GM21381 (cell line): Measurements from ENCODE around the gene PLSCR2.
"Not testable (repeated sequence)": the region's sequence is repeated elsewhere in the genome, so short reads cannot be mapped to it uniquely, and the experiment has no call there.

Source experiments
- ATAC-seq: cut with Tn5 transposase; IDR thresholded peaks from one replicate; pipeline ENCODE4 v1.9.1; 2021; ENCODE audit warnings: mild to moderate bottlenecking, moderate library complexity; ENCODE audit not compliant: unreplicated experiment

The PLSCR2 gene

DNA sequence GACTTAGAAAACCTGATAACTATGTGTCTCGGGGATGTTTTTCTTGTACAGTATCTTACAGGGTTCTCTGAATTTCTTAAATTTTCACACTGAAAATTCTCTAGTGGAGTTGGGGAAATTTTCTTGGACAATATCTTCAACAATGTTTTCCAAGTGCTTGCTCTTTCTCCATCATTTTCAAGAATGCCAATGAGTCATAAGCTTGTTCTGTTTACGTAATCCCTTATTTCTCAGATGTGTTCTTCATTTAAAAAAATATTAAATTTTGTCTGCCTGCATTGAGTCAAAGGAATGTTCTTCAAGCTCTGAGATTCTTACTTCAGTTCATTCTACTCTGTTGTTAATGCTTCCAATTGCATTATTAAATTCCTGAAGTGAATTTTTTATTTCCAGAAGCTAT lies 21.9 kb upstream of the PLSCR2 start:
- ATAC-seq = no peak

GRCh38 chr3:146485297-146485696 lies 15.9 kb upstream of the PLSCR2 start:
- no peak for ATAC-seq

DNA sequence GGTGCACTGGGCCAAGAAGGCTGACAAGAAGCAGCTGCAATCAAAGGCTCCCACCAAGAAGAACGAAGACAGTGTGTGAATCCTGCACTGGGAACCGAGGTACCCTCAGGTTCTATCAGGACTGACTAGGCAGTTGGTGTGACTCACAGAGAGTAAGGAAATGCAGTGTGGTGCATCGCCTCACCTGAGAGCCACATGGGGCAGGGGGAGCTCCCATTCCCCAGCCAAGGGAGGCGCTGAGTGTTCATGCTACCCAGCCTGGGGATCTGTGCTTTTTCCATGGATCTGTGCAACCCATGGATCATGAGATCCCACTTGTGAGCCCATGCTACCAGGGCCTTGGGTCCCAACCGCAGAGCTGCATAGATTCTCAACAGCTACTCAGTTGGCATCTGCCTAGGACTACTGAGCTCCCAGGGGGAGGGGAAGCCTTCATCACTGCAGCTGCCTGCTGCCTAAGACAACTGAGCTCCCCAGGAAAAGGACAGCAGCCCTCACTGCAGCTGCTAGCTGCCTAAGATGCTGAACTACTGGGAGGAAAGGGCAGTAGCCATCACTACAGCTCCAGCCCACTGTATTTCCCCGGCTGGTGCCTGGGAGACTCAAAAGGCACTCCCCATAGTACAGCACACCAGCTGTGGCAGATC lies 6.9 kb upstream of the PLSCR2 start:
- no peak for ATAC-seq

DNA sequence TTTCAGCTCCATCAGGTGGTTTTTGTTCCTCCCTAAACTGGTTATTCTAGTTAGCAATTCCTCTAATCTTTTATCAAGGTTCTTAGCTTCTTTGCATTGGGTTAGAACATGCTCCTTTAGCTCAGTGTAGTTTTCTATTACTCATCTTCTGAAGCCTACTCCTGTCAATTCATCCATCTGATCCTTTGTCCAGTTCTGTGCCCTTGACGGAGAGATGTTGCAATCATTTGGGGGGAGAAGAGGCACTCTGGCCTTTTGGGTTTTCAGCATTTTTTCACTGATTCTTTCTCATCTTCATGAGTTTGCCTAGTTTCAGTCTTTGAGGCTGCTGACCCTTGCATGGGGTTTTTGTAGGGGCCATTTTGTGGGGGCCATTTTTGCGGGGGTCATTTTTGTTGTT lies 5.6 kb upstream of the PLSCR2 start:
- not testable (repeated sequence) for ATAC-seq

- no peak for ATAC-seq
Observed at GRCh38 chr3:146473726-146474125, 4.4 kb upstream of the PLSCR2 start.

DNA sequence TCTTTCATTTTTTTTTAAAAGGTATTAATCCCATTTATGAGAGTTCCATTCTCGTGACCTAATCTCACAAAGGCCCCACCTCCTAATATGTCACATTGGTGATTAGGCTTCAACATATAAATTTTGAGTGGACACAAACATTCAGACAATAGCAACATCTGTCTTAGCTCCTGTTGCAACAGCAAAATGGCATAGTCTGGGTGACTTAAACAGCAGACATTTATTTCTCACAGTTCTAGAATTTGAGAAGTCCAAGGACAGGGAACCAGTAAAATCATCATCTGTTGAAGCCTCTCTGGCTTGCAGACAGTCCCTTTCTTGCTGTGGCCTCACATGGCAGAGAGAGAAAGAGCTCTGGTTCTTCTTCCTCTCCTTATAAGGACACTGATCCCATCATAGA lies 3.2 kb upstream of the PLSCR2 start:
- ATAC-seq = no peak

GRCh38 chr3:146471012-146471411 lies 1.7 kb upstream of the PLSCR2 start:
- no peak for ATAC-seq

GRCh38 chr3:146470425-146470990 lies 1.1 kb upstream of the PLSCR2 start:
- no peak for ATAC-seq

- no peak for ATAC-seq
Observed at GRCh38 chr3:146468671-146469149, 651 bp downstream of the PLSCR2 start.

GRCh38 chr3:146468234-146468633 lies 1.1 kb downstream of the PLSCR2 start:
- ATAC-seq = no peak

DNA sequence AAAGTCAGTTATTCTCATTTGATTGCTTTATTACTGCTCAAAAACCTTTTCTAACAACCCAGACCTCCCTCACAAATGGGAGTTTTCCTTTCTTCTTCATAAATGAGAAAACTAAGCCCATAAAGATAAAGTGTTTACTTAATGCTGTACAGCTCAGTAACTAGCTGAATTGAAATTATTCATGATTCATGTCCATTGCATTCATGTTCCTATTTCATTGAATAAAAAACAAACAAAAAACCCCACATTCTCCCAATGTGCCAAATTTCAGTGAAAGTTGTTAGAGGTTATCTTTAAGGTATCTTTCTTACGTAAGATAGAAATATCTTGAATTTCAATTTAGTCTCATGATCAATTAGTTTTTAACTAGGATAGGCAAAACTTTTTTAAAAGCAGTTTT lies 2.8 kb downstream of the PLSCR2 start:
- ATAC-seq = no peak

DNA sequence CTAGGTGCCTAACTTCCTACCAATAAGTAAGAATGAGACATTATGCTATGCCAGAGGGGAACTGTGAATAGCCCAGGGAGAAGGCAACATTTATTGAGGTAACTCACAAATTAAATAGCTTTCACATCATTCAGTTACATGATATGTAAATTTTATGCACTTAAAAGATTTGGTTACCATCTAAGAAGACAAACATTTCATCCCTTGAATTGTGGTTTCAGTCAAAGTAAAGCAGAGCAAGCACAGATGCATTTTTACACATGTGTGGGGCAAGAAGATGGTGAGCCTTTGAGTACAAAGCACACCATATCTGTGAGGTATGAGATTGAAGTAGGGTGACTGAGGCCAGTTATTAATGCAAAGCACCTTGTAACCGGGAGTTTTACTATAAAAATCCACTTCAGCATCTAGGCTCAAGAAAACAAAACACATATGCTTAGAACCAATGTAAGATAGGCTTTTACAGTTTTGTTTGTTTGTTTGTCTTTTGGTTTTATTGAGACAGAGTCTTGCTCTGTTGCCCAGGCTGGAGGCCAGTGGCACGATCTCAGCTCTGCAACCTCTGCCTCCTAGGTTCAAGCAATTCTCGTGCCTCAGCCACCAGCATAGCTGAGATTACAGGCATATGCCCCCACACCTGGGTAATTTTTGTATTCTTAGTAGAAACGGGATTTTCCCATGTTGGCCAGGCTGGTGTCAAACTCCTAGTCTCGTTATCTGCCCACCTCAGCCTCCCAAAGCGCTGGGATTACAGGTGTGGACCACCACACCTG lies 3.5 kb downstream of the PLSCR2 start:
- ATAC-seq = no peak

DNA sequence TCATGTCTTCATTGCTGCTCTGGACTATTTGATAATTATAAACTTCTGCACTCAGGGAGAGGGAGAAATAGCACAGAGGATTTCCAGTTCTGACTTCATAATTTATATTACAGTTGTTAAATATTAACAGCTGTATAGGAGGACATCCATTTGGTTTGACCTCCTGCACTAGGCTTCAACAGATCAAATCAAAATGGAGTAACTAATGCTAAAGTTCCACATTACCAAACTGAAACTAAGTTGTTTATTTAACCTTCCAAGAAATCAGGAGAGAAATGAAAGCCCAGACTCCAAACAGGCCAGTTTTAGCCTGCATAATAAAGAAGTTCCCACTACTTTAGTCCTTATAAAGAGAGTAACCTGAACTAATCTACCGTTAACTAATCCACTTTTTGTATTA lies 4.6 kb downstream of the PLSCR2 start:
- ATAC-seq = no peak

GRCh38 chr3:146464005-146464595 lies 5.3 kb downstream of the PLSCR2 start:
- ATAC-seq = no peak

DNA sequence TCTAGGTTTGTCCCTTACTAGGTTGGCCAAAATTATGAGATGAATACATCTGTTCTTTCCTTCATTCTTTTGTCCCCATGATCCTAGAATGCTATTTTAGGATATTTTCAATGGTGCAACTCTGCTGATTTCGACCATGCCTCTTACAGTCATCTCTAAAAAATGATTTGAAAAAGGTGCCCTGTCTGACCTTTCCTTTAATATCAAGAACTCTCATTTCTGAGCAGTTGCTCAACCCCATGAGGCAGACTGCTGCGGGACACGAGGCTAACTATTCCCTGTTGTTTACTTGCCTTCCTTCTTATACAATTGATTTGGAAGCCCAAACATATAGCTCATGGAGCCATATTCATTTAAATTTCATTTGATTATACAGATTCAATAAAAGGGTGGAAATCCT lies 14.6 kb downstream of the PLSCR2 start:
- ATAC-seq = no peak

DNA sequence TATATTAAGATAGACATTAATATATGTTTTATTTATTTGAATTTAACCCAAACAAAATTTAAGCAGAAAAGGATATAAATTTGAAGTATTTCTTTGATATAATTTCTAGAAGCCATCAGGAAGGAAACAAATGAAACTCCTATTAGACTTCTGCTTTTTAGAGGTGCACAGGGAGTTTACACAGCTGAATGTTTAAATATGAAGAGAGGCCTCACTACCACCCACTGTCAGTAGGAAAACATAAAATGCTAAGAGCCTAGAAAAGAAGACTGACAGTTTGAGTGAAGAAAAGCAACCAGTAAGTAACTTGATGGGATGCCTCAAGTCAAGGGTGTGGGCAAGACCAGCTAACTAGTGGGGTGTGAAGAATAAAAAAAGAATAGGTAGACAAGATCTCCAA lies 19.7 kb downstream of the PLSCR2 start:
- no peak for ATAC-seq

DNA sequence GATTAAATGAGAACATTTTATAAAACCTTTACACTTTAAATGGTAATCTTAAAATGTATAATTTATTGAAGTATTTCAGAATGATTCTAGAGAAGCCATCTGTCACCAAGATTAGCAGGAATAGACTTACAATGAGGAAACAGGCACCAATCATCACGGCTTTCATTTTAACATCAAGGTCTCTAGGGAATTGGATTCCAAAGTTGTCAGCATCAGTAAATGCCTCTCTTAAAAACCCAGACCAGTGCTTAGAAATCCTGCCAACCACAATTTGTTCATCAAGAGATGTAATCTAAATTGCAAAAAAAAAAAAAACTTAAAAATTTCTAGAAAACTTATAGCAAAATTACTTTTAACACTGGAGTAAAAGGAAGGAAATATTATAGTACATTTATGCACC lies 20.3 kb downstream of the PLSCR2 start:
- no peak for ATAC-seq

DNA sequence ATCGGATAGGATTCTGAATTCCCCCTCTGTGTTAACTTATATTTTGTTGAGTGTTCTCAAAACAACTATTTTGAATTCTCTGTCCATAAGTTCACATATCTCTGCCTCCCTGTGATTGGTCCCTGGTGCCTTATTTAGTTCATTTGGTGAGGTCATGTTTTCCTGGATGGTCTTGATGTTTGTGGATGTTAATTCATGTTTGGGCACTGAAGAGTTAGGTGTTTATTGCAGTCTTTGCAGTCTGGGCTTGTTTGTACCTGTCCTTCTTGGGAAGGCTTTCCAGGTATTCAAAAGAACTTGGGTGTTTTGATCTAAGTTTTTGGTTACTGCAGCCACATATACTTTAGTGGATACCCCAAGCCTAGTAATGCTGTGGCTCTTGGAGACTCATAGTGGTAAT lies 23.3 kb downstream of the PLSCR2 start:
- ATAC-seq = no peak

- not testable (repeated sequence) for ATAC-seq
Observed at GRCh38 chr3:146440310-146440709, 29.1 kb downstream of the PLSCR2 start.

DNA sequence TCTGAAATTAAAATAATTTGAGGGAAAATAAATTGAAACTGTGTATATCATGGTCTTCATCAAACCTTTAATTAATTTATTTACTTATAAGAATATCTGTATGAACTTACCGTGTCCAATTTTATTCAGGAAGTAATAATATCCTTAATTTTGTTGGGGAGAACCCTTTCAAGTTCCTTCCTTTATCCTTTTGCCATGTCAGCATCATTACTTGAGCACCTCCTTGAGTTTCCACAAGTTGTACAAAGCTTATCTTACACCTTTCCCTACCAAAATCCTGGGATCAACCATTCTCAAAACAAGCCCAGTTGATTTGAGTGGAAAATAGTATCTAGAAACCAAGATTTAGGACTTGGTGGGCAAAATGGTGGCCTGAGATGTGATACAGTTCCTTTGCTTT lies 37.3 kb downstream of the PLSCR2 start:
- ATAC-seq = no peak

- no peak for ATAC-seq
Observed at GRCh38 chr3:146431240-146431639, 38.1 kb downstream of the PLSCR2 start.

- ATAC-seq = no peak
Observed at GRCh38 chr3:146425341-146425740, 44.0 kb downstream of the PLSCR2 start.
